ENCODE data around the gene UBE3B. TPM values are rescaled to one million over a fixed set of nuclear protein-coding genes. Genes with fewer than 3 reads are reported as not detected.
"Not testable (repeated sequence)": the region's sequence is repeated elsewhere in the genome, so short reads cannot be mapped to it uniquely, and the experiment has no call there.

The UBE3B gene
- total RNA-seq (ENCODE audit: low replicate concordance): 28.4 and 33.7 TPM in 2 replicates

- Mint-ChIP-seq H3K4me3 (peak within 1 kb of the TSS; percentile 95), H3K27ac (peak within 1 kb of the TSS; percentile 100), H3K27me3 (ENCODE audit: insufficient read depth, low read depth) (peaks cover 5% of the 10 kb centered on the region), H3K4me1 (peaks cover 31% of the 10 kb centered on the region), H3K9me3 (no peaks in the 10 kb centered on the region), H3K36me3 (no peaks in the 10 kb centered on the region)
- TF ChIP-seq EZH2 (IDR thresholded peaks at IDR 0.05): no peak
- no peak for TF ChIP-seq CTCF (IDR thresholded peaks at IDR 0.05)
- no peak for TF ChIP-seq EZH2phosphoT487 (IDR thresholded peaks at IDR 0.05)
- Histone ChIP-seq H3K79me2 (ENCODE audit: low read depth) (peaks cover 74% of the 10 kb centered on the region), H2AFZ (replicated peaks) (peak within 1 kb of the TSS; percentile 100), H3F3A (ENCODE audit: low read depth) (no peaks in the 10 kb centered on the region), H3K4me3 (peak within 1 kb of the TSS; percentile 95), H3K9me3 (ENCODE audit: low read depth) (no peaks in the 10 kb centered on the region), H3K9ac (peak within 1 kb of the TSS; percentile 97), H3K27ac (peak within 1 kb of the TSS; percentile 96), H4K20me1 (ENCODE audit: low read depth) (peaks cover 40% of the 10 kb centered on the region), H3K4me2 (peak within 1 kb of the TSS; percentile 99), H3K27me3 (no peaks in the 10 kb centered on the region), H3K36me3 (no peaks in the 10 kb centered on the region), H3K4me1 (peaks cover 14% of the 10 kb centered on the region)
- peak; percentile 96 for DNase-seq (ENCODE audit: low spot score)
These were observed at the start of gene UBE3B, which contains the start of gene KCTD10 for GRCh38 chr12:109477185-109477962. Gene UBE3B (plus strand): TSS chr12:109477634. CDS start chr12:109483552, 5,918 bp downstream. Gene KCTD10 (minus strand): TSS chr12:109477300. CDS start chr12:109477262, 38 bp downstream.

GRCh38 chr12:109428037-109428629 is 49.3 kb upstream of the UBE3B start:
- no peak overlapping the region for H3K27ac Mint-ChIP-seq
- H3K79me2 ChIP-seq (ENCODE audit: low read depth): no peaks in the 10 kb centered on the region
- no peak overlapping the region for H3K27ac ChIP-seq
- no peaks in the 10 kb centered on the region for H4K20me1 ChIP-seq (ENCODE audit: low read depth)
- TF ChIP-seq EZH2 (IDR thresholded peaks at IDR 0.05) (no peak), CTCF (IDR thresholded peaks at IDR 0.05) (peak; percentile 75)
- H3K9ac ChIP-seq: no peak overlapping the region
- no peaks in the 10 kb centered on the region for H3K9me3 ChIP-seq (ENCODE audit: low read depth)
- no peaks in the 10 kb centered on the region for H3K4me1 ChIP-seq
- peak; percentile 28 for DNase-seq (ENCODE audit: low spot score)
- peaks cover 14% of the 10 kb centered on the region for H3K27me3 Mint-ChIP-seq (ENCODE audit: insufficient read depth, low read depth)
- no peak overlapping the region for H3K4me3 ChIP-seq
- H3K9me3 Mint-ChIP-seq: peaks cover 4% of the 10 kb centered on the region
- H3K4me2 ChIP-seq: no peak overlapping the region
- H3K36me3 Mint-ChIP-seq: peaks cover 1% of the 10 kb centered on the region
- no peaks in the 10 kb centered on the region for H3F3A ChIP-seq (ENCODE audit: low read depth)
- no peak overlapping the region for H2AFZ ChIP-seq (replicated peaks)
- H3K36me3 ChIP-seq: no peaks in the 10 kb centered on the region
- peaks cover 8% of the 10 kb centered on the region for H3K4me1 Mint-ChIP-seq
- H3K27me3 ChIP-seq: no peaks in the 10 kb centered on the region
- no peak overlapping the region for H3K4me3 Mint-ChIP-seq

- not testable (repeated sequence) for H3K36me3 Mint-ChIP-seq; H3K9ac ChIP-seq; H3F3A ChIP-seq (ENCODE audit: low read depth); H2AFZ ChIP-seq (replicated peaks); DNase-seq (ENCODE audit: low spot score); H3K4me3 Mint-ChIP-seq; H3K27ac ChIP-seq; H4K20me1 ChIP-seq (ENCODE audit: low read depth); H3K9me3 Mint-ChIP-seq; H3K79me2 ChIP-seq (ENCODE audit: low read depth); H3K27me3 ChIP-seq; H3K9me3 ChIP-seq (ENCODE audit: low read depth); H3K4me2 ChIP-seq; H3K4me1 ChIP-seq; H3K36me3 ChIP-seq; H3K4me3 ChIP-seq
- peaks cover 14% of the 10 kb centered on the region for H3K27me3 Mint-ChIP-seq (ENCODE audit: insufficient read depth, low read depth)
- H3K4me1 Mint-ChIP-seq: peaks cover 14% of the 10 kb centered on the region
- H3K27ac Mint-ChIP-seq: peak overlapping the region; percentile 44
These were observed 48.6 kb upstream of the UBE3B start for GRCh38 chr12:109428804-109429203.

GRCh38 chr12:109430244-109430643 is 47.2 kb upstream of the UBE3B start:
- Histone ChIP-seq H3K9ac (no peak overlapping the region), H3K4me1 (no peaks in the 10 kb centered on the region), H4K20me1 (ENCODE audit: low read depth) (no peaks in the 10 kb centered on the region), H3K4me2 (no peak overlapping the region), H2AFZ (replicated peaks) (no peak overlapping the region), H3K79me2 (ENCODE audit: low read depth) (no peaks in the 10 kb centered on the region), H3F3A (ENCODE audit: low read depth) (no peaks in the 10 kb centered on the region), H3K27ac (no peak overlapping the region), H3K27me3 (no peaks in the 10 kb centered on the region), H3K4me3 (no peak overlapping the region), H3K36me3 (no peaks in the 10 kb centered on the region), H3K9me3 (ENCODE audit: low read depth) (no peaks in the 10 kb centered on the region)
- no peak for DNase-seq (ENCODE audit: low spot score)
- peaks cover 20% of the 10 kb centered on the region for H3K4me1 Mint-ChIP-seq
- peaks cover 1% of the 10 kb centered on the region for H3K36me3 Mint-ChIP-seq
- peaks cover 4% of the 10 kb centered on the region for H3K9me3 Mint-ChIP-seq
- TF ChIP-seq EZH2 (IDR thresholded peaks at IDR 0.05) (no peak), EZH2phosphoT487 (IDR thresholded peaks at IDR 0.05) (no peak), CTCF (IDR thresholded peaks at IDR 0.05) (no peak)
- H3K27ac Mint-ChIP-seq: no peak overlapping the region
- no peak overlapping the region for H3K4me3 Mint-ChIP-seq
- peaks cover 12% of the 10 kb centered on the region for H3K27me3 Mint-ChIP-seq (ENCODE audit: insufficient read depth, low read depth)
